Measurements from ENCODE around the gene WDR75. TPM values are rescaled to one million over a fixed set of nuclear protein-coding genes. Genes with fewer than 3 reads are reported as not detected.
"Not testable (repeated sequence)": the region's sequence is repeated elsewhere in the genome, so short reads cannot be mapped to it uniquely, and the experiment has no call there.

WDR75 gene
- total and polyA plus RNA-seq, 2 of the 13 experiments (the other 11 are each of a cell fraction or from before 2014, with no cell fraction given) = 63.0 to 74.1 TPM

DNA sequence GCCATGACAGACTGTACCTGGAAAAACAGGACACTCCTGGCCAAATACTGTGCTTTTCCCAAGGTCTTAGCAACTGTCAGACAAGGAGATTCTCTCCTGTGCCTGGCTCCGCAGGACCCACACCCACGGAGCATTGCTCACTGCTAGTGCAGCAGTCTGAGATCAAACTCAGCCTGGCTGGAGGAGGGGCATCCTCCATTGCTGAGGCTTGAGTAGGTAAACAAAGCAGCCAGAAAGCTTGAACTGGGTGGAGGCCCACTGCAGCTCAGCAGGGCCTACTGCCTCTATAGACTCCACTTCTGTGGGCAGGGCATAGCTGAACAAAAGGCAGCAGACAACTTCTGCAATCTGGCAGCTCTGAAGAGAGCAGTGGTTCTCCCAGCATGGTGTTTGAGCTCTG, 10.8 kb upstream of the WDR75 start (continued):
- TF ChIP-seq, protein P1, sequence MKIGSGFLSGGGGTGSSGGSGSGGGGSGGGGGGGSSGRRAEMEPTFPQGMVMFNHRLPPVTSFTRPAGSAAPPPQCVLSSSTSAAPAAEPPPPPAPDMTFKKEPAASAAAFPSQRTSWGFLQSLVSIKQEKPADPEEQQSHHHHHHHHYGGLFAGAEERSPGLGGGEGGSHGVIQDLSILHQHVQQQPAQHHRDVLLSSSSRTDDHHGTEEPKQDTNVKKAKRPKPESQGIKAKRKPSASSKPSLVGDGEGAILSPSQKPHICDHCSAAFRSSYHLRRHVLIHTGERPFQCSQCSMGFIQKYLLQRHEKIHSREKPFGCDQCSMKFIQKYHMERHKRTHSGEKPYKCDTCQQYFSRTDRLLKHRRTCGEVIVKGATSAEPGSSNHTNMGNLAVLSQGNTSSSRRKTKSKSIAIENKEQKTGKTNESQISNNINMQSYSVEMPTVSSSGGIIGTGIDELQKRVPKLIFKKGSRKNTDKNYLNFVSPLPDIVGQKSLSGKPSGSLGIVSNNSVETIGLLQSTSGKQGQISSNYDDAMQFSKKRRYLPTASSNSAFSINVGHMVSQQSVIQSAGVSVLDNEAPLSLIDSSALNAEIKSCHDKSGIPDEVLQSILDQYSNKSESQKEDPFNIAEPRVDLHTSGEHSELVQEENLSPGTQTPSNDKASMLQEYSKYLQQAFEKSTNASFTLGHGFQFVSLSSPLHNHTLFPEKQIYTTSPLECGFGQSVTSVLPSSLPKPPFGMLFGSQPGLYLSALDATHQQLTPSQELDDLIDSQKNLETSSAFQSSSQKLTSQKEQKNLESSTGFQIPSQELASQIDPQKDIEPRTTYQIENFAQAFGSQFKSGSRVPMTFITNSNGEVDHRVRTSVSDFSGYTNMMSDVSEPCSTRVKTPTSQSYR (CRISPR knock-in tag; IDR thresholded peaks at IDR 0.05; ENCODE audit: borderline replicate concordance) = peak; percentile 62; the same call in 1 of the 2 replicates
- TF ChIP-seq FOXA3 (CRISPR knock-in tag; IDR thresholded peaks at IDR 0.05) (peak; percentile 61), SALL1 (CRISPR knock-in tag; IDR thresholded peaks at IDR 0.05) (0 out of 2 replicates have a peak, but pooled peaks have one; percentile 25), ZNF644 (CRISPR knock-in tag; IDR thresholded peaks at IDR 0.05; ENCODE audit: low read depth) (0 out of 2 replicates have a peak, but pooled peaks have one; percentile 18), FOXA1 (CRISPR knock-in tag; IDR thresholded peaks at IDR 0.05) (peak; percentile 61; the same call in 1 of the 2 replicates), BCL6 (CRISPR knock-in tag; IDR thresholded peaks at IDR 0.05) (peak; percentile 15; the same call in 1 of the 2 replicates), SOX6 (CRISPR knock-in tag; IDR thresholded peaks at IDR 0.05) (peak; percentile 11; the same call in 1 of the 2 replicates), ZNF598 (CRISPR knock-in tag; IDR thresholded peaks at IDR 0.05; ENCODE audit: borderline replicate concordance) (0 out of 2 replicates have a peak, but pooled peaks have one; percentile 56), FOXO1 (CRISPR knock-in tag; IDR thresholded peaks at IDR 0.05) (0 out of 2 replicates have a peak, but pooled peaks have one; percentile 14), GATAD2A (CRISPR knock-in tag; IDR thresholded peaks at IDR 0.05) (0 out of 2 replicates have a peak, but pooled peaks have one; percentile 21), ZNF331 (CRISPR knock-in tag; IDR thresholded peaks at IDR 0.05) (peak; percentile 36; the same call in 1 of the 2 replicates), HMG20A (CRISPR knock-in tag; IDR thresholded peaks at IDR 0.05; ENCODE audit: borderline replicate concordance) (peak; percentile 35; the same call in 1 of the 2 replicates)
- TF ChIP-seq, protein P2, sequence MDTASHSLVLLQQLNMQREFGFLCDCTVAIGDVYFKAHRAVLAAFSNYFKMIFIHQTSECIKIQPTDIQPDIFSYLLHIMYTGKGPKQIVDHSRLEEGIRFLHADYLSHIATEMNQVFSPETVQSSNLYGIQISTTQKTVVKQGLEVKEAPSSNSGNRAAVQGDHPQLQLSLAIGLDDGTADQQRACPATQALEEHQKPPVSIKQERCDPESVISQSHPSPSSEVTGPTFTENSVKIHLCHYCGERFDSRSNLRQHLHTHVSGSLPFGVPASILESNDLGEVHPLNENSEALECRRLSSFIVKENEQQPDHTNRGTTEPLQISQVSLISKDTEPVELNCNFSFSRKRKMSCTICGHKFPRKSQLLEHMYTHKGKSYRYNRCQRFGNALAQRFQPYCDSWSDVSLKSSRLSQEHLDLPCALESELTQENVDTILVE (CRISPR knock-in tag; IDR thresholded peaks at IDR 0.05) = peak; percentile 31; the same call in 1 of the 2 replicates
- TF ChIP-seq FOXA1, SOX6 (IDR thresholded peaks at IDR 0.05): not testable (repeated sequence)

DNA sequence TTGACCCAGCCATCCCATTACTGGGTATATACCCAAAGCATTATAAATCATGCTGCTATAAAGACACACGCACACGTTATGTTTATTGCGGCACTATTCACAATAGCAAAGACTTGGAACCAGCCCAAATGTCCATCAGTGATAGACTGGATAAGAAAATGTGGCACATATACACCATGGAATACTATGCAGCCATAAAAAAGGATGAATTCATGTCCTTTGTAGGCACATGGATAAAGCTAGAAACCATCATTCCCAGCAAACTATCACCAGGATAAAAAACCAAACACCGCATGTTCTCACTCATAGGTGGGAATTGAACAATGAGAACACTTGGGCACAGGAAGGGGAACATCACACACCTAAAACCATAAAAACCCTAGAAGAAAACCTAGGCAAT, 5.5 kb upstream of the WDR75 start:
- ATAC-seq; BruUV-seq (replicated peaks); H3K27me3 ChIP-seq (ENCODE audit: control insufficient read depth in 1 of 2, insufficient read depth in 2 of 2, low read length in 2 of 2); H3K9ac ChIP-seq (ENCODE audit: insufficient read depth, low read depth, low read length); H3K79me2 ChIP-seq (ENCODE audit: insufficient read depth, low read length); H3K4me3 ChIP-seq (replicated peaks in 1 of 3; ENCODE audit: insufficient read depth in 1 of 3, low read depth in 2 of 3, low read length in 3 of 3); DNase-seq (ENCODE audit: low spot score); H3K27ac ChIP-seq (ENCODE audit: extremely low read length, insufficient read depth, low read length); H2AFZ ChIP-seq (ENCODE audit: low read length); intact Hi-C loops (cut with micrococcal nuclease; ENCODE audit: unreplicated experiment); FAIRE-seq; H4K20me1 ChIP-seq (ENCODE audit: insufficient read depth, low read length); POLR2A ChIA-PET; H3K36me3 ChIP-seq (replicated peaks in 1 of 2; ENCODE audit: control insufficient read depth in 1 of 2, insufficient read depth in 2 of 2, low read length in 2 of 2); CTCF ChIA-PET (ENCODE audit: low intra/inter-chr PET ratio, low total read pairs); H3K4me2 ChIP-seq (ENCODE audit: low read depth, low read length); H3K9me3 ChIP-seq (ENCODE audit: low read length): not testable (repeated sequence)
- H3K4me1 ChIP-seq (ENCODE audit: insufficient read depth, low read length) = peaks cover 22% of the 10 kb centered on the region
- WGBS (ENCODE audit: low lambda C conversion rate) = 95% methylated on average over 4 of the region's 4 CpGs
- in situ Hi-C loops (cut with HindIII; ENCODE audit: extremely low pct_ligation_motif_present, low pct_unique_long_range_greater_than_20kb) = loop anchor here (25.0 kb wide), 1 partner anchor 1899 kb away; no protein-coding TSS in a partner anchor
